HG03558 (cell line): ENCODE measurements around the gene RNU1-1.
"Not testable (repeated sequence)": the region's sequence is repeated elsewhere in the genome, so short reads cannot be mapped to it uniquely, and the experiment has no call there.

Experiments used
- ATAC-seq: cut with Tn5 transposase; IDR thresholded peaks from one replicate; pipeline ENCODE4 v1.9.1; 2021; ENCODE audit warnings: moderate number of reproducible peaks; ENCODE audit not compliant: unreplicated experiment; ENCODE audit errors: extremely low read depth

The RNU1-1 gene

DNA sequence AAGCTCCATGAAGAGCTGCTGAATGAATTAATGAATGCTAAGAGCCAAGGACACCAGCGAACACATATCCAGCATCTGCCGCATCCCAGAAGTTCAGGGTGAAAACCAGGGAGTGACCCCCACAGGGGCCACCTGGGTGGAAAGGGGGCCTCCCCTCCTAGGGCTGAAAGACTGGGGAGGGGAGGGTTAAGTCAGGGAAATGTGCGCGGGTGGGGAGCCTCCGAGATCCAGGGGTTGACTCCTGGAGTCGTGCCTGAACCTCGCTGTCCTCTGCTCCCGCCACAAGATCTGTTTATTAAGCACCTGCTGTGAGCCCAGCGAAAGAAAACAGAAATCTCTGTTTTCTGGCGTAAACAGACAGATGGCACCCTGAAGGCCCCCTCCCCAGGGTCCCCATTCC is 16.0 kb downstream of the RNU1-1 start:
- ATAC-seq, result not testable (repeated sequence)

DNA sequence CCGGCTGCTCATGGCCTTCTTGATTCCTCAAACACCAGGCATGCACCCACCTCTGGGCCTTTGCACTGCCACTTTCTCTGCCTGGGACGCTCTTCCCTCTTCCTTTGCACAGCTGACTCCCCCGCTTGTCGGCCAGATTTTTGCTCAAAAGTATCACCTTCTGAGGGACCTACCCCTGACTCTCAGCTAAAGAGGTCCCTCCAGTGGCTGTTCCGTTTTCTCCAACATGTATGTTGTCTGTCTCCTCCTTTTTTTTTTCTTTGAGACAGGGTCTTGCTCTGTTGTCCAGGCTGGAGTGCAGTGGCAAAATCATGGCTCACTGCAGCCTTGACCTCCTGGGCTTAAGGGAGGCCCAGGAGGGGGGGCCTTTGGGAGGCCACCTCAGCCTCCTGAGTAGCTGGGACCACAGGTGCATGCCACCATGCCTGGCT is 16.6 kb downstream of the RNU1-1 start:
- not testable (repeated sequence) for ATAC-seq

DNA sequence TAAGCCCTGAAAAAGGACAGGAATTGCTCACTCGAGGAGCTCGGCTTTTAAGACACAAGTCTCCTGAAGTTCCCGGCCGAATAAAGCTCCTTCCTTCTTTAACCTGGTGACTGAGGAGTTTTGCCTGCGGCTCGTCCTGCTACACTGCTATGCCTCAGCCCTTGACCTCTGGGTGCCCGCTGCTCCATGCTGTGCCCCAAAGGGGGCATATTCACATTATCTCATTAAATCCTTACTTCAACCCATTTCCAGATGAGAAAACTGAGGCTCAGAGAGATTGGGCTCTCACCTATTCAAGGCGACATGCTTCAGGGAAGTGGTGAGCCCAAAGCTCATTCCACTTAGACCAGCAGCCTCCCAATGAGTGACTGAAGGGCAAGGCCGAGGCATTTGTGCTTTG is 20.4 kb downstream of the RNU1-1 start:
- not testable (repeated sequence) for ATAC-seq

DNA sequence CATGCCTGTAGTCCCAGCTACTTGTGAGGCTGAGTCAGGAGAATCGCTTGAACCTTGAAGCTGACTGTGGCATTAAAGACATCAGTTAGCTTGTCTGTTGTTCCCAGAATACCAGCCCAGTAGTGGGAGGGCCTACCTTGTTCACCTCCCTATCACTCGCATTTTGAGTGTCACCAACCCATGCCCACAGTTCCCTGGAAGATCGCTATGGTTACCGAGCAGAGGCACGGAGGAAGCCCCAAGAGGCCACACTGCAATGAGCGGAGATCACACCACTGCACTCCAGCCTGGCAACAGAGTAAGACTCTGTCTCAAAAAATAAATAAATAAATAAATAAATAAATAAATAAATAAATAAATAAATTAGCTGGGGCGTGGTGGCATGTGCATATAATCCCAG is 21.1 kb downstream of the RNU1-1 start:
- not testable (repeated sequence) for ATAC-seq

DNA sequence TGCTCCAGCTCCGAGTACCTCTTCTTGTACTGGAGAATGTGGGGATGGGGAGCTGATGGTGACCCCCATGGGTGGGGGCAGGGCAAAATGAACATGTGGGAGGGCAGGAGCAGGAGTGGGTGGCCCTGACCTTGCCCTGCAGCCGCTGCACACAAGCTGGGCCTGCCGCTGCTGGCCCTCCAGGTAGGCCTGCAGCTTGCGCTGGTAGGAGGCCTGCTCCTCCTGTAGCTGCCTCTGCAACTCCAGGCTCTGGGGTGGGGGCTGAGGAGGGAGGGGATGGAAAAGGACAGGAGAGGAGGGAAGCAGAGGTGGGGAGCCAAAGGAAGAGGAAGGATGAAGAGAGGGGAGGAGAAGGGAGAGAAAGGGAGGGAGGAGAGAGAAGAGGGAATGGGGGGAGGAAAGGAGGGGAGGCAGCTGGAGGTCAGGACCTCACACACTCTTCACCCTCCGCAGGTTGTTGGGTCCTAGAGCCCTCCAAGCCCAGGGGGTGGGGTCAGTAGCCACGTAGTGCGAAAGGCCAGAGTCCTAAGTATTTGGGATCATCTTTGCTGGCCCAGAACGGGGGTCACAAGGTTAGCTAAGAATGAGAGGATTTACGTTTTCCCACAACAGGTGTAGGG is 22.9 kb downstream of the RNU1-1 start:
- ATAC-seq, result no peak

DNA sequence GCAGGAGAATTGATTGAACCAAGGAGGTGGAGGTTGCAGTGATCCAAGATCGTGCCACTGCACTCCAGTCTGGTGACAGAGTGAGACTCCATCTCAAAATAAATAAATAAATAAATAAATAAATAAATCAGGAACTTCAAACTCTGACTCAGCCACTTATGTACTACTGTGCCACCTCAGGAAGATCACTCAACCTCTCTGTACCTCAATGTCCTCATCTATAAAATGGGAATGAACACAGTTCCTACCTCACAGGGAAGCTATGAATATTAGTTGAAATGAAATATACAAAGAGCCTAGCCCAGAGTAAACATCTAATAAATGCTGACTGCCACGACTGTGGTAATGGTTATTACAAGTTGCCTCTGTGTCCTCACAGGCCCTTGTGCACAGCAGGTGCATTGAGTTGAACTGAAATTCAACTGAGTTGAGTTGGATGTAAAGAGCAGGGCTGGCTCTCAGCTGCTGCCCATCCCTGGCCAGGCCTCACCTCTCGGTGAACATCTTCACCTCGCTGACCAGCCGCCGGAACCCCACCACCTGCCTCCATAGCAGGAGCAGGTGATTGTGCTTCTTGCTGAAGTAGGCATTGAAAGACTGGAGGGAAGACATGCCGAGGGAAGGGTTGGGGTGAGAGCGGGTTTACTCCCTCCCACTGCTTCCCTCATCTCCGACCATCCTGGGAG is 24.7 kb downstream of the RNU1-1 start:
- not testable (repeated sequence) for ATAC-seq

DNA sequence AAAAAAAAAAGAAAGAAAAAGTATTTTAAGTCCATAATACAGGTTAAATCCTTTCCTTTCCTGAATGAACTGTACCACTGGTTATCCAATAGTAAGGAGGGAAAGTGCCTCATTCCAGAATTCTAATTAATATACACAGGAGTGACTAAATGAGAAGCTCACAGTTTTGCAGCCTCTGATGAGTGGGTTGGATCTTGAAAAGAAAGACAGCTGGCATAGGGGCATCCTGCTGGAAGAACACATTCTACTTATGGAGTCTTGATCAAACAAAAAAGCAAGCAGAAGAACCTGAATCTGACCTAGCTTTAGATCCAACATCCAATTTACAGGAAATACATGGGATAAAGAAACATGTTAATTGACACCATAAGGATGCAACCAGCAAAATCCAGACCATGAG is 27.1 kb downstream of the RNU1-1 start:
- ATAC-seq, result not testable (repeated sequence)

DNA sequence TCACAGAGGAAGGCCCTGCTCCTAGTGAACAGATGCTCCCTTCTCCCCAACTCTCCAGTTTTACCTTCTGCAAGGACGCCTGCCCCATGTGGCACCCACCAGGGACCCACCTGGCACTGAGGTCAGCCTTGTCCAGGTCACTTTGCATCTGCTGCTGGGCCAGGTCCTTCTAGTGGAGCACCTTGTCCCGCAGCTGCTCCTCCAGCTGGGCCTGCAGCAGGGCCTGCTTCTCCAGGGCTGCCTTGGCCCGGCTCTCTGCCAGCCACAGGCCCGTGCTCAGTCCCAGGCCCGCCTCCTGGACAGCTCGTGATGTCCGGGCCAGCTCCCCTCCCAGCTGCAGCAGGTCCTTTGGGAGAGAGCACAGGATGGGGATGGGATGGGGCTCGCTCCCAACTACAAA is 27.8 kb downstream of the RNU1-1 start:
- not testable (repeated sequence) for ATAC-seq

DNA sequence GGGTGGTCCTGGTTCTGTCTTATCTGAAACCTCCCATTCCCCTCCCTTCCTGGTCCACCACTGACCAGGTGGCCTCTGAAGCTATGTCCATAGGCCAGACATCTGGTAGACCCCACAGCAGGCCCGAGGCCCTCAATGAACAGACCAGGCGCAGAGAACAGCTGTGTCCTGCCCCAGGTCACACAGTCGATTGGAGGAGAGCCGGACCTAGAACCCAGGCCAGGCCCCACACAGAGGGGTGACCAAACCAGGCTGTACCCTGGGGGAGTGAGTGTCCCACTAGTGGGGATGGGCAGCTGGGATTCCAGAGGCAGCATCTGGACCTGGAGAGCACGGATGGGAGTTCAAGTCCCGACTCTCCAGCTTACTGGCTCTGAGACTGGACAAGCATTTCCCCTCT is 29.2 kb downstream of the RNU1-1 start:
- no peak for ATAC-seq

DNA sequence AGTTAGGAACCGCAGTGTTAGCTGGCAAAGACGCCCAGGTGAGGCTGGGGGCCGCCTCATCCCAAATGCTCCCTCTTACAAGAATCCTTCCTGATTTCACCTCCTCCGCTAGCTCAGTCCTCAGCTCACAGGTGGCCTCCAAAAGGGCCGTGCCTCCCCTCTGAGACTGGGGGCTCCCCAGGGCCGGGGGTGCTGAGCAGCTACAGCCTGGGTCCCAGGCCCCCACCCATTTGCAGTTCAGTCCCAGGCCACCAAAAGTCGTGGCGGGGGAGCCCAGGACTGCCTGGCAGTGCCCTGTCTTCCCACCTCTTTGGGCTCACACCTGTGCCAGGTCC is 29.6 kb downstream of the RNU1-1 start:
- ATAC-seq, result no peak

DNA sequence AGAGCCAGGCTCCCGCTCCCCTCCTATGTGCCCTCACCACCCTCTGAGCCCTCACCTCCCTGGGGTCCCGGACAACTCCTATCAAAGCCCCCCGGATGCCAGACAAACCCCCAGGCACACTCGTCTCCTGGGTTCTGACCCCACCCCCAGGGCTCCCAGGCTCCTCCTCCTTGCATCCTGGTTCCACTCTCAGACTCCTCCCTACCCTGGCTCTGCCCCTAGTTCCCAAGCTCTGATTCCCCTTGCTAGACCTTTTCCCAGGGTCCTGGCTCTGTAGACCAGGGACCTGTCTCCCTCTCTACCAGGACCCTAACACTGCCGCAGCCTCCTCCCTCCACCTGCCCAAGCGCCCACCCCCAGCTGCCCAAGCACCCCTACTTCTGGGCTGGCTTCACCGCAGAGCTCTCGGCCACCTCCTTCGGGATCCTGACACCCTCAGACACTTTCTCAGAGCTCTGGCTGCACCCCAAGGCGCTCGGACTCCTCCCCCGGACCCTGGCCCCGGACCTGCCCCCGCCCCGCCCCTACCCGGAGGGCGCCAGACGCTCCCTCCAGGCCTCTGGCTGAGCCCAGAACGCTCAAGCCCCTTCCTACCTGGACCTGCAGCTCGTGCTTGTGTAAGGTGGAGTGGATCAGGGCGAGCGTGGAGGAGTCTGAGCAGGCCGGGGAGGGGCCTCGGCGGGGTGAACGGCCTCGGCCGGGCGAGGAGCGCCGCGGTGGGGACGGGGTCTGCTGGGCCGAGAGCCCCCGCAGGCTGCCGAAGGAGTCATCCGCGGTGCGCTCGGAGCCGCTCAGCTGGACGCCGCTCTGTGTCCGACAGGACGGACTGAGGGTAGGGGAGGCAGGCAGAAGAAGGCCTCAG is 30.2 kb downstream of the RNU1-1 start:
- not testable (repeated sequence) for ATAC-seq

DNA sequence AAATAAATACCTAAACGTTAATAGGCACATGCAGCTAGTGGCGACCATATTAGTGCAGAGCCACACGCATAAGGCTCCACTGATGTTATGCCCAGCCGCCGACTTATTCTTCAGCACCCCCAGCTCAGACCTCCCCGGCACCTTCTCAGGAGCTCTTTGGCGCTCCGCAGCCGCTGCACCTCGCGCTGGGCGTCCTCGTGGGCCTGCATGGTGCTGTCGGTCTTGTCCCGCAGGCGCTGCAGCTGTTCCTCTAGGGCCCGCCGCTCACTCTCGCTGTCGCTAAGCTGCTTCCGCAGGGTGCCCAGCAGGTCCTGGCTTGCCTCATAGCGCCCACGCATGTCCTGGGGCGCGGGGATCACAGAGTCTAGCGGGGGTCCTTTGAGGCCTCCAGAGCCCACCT is 30.9 kb downstream of the RNU1-1 start:
- not testable (repeated sequence) for ATAC-seq

DNA sequence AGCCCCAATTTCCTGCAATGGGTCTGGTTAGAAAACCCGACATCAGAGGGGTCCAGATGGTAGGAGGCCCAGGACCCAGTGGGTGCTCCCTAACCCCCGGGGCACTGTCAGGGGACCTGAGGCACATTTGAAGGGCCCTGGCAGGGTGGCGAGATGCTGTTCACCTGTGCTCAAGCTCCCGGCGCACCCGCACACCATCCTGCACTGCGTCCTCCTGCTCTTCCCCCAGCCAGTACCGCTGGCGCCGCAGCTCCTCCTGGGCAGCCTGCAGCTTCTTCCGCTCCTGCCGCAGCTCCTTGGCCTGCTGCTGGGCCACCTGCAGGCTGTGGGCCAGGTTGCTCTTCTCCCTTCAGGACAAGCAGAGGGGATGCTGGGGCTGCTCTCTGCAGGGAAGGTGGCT is 36.0 kb downstream of the RNU1-1 start:
- no peak for ATAC-seq

DNA sequence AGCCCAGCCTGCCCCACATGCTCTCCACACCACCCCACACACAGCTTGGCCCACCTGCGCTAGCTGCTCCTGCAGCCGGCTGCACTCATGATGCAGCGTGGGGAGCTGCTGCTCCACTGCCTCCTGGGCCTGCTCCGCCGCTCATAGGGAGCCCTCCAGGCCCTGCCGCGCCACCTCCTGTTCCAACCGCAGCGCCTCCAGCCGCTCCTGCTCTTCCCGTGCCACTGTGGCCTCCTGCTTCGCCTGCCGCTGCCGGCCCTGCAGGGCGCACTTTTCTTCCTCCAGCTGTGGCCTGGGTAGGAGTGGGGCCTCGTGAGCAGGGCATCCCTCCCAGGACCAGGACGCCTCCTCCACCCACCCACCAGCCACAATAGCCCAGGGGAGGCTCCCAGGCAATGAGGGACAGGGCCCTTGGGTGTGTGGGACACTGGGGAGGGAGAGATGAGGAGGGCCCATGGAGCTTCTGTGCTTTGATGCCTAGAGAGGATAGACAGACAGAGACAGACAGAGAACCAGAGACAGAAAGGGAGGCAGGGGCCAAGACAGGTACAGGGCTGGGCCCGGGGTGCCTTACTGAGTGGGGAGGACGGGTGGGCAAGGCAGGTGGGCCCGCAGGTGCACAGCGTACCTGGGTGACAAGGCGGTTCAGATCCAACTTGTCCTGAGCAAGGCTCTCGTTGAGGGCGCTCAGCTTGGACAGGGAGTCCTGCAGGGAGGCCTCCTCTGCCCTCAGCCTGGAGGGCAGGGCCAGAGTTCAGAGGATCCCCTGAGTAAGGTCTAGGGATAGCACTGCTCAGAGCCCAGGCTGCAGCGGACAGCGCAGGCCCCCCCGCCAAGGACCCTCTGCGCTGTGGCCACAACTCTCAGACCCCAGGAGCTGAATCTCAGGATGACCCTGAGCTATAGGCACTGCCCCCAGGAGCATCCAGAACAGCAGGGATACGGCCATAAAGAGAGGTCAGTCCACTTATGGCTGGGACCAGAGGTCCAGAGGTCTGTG is 38.0 kb downstream of the RNU1-1 start:
- not testable (repeated sequence) for ATAC-seq

DNA sequence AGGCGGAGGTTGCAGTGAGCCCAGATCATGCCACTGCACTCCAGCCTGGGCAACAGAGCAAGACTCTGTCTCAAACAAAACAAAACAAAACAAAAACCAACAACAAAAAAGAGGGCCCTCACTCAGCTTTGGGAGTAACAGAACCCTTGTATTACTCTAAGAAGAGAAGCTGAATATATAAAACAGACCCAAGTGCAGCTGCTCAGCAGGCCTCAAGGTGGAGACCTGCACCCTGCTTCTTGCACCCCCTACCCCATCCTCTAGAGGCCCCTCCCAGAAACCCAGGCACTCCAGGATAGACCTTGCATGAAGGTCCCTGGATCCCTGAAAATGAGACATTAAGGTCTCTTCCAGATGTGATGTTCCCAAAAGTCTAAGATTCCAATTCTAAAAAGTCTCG is 39.2 kb downstream of the RNU1-1 start:
- ATAC-seq, result not testable (repeated sequence)

DNA sequence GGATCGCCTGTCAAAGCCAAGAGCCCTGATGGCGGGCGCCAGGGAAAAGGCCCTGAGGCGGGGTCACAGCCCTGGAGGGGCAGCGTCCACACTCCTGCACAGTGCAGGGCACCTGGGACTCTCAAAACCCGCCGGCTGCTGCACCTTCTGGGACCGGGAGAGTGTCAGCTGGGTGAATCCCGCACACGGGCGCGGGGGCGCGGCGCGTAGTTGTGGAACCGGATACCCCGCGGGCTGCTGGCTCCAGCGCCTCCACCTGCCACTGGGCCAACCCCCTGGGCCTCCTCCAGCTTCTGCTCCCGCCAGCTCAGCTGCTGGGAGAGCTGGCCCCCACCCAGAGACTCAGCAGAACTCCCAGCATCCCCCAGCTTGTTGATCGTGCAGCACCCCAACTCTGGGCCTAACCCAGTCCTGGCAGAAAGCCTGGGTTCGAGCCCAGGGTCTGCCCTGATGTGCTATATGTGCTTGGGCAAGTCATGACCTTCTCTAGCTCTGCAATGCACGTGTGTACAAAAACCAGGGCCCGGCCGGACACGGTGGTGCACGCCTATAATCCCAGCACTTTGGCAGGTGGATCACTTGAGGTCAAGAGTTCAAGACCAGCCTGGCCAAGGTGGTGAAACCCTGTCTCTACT is 39.8 kb downstream of the RNU1-1 start:
- ATAC-seq, result no peak

DNA sequence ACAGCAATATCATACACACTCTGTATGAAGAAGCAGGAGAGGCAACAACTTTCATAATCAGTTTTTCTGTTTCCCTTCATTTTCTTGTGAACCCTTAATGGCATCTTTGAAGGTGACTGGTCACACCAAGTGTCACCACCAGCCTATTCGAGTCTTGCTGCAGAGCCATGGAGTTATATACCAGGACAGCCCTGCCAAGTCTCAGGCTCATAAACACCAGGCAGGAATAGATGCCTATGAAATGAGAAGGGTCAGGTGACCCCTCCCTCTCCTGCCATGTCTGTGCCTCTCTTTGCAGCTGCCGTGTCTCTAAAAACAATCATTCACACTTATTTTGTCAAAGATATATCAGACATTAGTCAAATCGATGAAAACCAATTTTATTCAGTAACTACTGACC is 45.5 kb downstream of the RNU1-1 start:
- no peak for ATAC-seq

DNA sequence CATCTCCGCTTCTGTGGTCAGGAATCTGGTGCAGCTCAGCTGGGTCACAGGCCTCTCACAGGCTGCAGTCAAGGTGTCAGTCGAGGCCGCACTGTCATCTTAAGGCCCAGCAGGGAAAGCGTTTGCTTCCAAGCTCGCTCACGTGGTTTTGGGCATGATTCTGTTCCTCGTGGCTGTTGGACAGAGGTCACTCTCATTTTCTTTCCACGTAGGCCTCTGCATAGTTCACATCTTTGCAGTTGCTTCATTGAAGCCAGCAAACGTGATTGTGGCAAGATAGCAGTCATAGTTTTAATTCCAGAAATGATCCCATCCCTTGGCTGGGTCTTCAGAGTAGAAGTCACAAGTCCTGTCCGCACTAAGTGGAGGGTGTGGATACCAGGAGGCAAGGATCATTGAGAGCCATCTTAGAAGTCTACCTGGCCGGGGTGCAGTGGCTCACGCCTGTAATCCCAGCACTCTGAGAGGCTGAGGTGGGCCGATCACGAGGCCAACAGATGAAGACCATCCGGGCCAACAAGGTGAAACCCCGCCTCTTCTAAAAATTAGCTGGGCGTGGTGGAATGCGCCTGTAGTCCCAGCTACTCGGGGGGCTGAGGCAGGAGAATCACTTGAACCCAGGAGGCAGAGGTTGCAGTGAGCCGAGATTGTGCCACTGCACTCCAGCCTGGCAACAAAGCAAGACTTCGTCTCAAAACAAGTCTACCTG is 49.0 kb downstream of the RNU1-1 start:
- ATAC-seq, result no peak
